Fibroblast of pulmonary artery (primary cell): ENCODE measurements around the gene SUPT5H.

Experiments
- DNase-seq: peaks from one replicate; pipeline ENCODE4 v3.0.0-alpha.2; 2010; ENCODE audit warnings: low read depth
- H3K4me3 ChIP-seq: replicated peaks from 2 replicates; pipeline ENCODE4 v1.5.1; 2011; ENCODE audit warnings: low read depth, mild to moderate bottlenecking, control low read depth, low read length, moderate library complexity
- CTCF ChIP-seq: IDR thresholded peaks from 2 replicates; pipeline ENCODE4 v1.5.1; 2011; ENCODE audit warnings: mild to moderate bottlenecking, control low read depth, low read length, inconsistent platforms; ENCODE audit errors: missing control alignments

Gene SUPT5H

GRCh38 chr19:39406656-39407409 is 38.5 kb upstream of the SUPT5H start, which contains the start of gene ZFP36:
TSS of gene ZFP36 (plus strand) at chr19:39406847. CDS start at chr19:39406905, 58 bp downstream.
- peak; percentile 93 for DNase-seq
- peak within 1 kb of the TSS; percentile 81 for H3K4me3 ChIP-seq
- no peak for TF ChIP-seq CTCF

- DNase-seq, result no peak
- TF ChIP-seq CTCF, result no peak
- peak overlapping the region; percentile 81 for H3K4me3 ChIP-seq
These were observed 38.0 kb upstream of the SUPT5H start for GRCh38 chr19:39407410-39407659.

GRCh38 chr19:39407660-39408391 is 37.6 kb upstream of the SUPT5H start:
- no peak for TF ChIP-seq CTCF
- peak; percentile 38 for DNase-seq
- H3K4me3 ChIP-seq, result peak overlapping the region; percentile 81

- no peak for TF ChIP-seq CTCF
- H3K4me3 ChIP-seq, result peak overlapping the region; percentile 81
- peak; percentile 66 for DNase-seq
These were observed 36.8 kb upstream of the SUPT5H start for GRCh38 chr19:39408392-39409207.

- DNase-seq, result peak; percentile 70
- H3K4me3 ChIP-seq, result peak overlapping the region; percentile 81
- no peak for TF ChIP-seq CTCF
These were observed 36.0 kb upstream of the SUPT5H start for GRCh38 chr19:39409208-39410016.
